SU-DHL-6 (cell line): ENCODE results near the gene CDC42BPA.

ENCODE experiments used
- EZH2phosphoT487 ChIP-seq: fragments of 200-600 bp; sonication (generic), shearing (Covaris generic); conservative IDR thresholded peaks from 2 replicates; pipeline ENCODE4 v1.6.1; 2018; ENCODE audit warnings: mild to moderate bottlenecking, antibody characterized with exemption, low read length, moderate library complexity, mixed read lengths
- TF ChIP-seq, protein P1 (sequence below): fragments of 200-600 bp; sonication (generic); IDR thresholded peaks from one replicate; pipeline ENCODE4 v1.5.1; 2017; ENCODE audit warnings: antibody characterized with exemption, mild to moderate bottlenecking, low read length, moderate library complexity; ENCODE audit not compliant: insufficient read depth, poor library complexity, severe bottlenecking

DNA sequence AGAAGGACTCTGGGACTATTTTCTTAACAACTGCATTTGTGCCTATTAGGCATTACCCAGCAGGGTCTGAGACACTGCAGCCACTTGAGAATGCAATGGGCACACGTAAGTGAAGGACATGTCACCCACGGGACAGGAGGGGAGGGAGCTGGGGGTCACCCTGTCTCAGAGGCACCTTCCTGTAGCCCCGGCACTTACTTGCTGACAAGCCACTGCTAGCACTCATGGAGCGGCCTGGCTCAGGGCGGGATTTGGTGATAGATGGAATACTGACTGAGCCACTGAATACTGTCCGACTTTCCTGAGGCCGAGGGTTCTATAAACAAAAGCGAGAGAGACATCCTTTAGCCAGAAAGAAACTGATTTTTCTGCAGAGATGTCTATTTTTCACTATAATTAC, 313.5 kb downstream of the CDC42BPA start:
- TF ChIP-seq, protein P1, sequence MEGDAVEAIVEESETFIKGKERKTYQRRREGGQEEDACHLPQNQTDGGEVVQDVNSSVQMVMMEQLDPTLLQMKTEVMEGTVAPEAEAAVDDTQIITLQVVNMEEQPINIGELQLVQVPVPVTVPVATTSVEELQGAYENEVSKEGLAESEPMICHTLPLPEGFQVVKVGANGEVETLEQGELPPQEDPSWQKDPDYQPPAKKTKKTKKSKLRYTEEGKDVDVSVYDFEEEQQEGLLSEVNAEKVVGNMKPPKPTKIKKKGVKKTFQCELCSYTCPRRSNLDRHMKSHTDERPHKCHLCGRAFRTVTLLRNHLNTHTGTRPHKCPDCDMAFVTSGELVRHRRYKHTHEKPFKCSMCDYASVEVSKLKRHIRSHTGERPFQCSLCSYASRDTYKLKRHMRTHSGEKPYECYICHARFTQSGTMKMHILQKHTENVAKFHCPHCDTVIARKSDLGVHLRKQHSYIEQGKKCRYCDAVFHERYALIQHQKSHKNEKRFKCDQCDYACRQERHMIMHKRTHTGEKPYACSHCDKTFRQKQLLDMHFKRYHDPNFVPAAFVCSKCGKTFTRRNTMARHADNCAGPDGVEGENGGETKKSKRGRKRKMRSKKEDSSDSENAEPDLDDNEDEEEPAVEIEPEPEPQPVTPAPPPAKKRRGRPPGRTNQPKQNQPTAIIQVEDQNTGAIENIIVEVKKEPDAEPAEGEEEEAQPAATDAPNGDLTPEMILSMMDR = no peak
- no peak for TF ChIP-seq EZH2phosphoT487
